Measurements from ENCODE around the gene CBFB.

CBFB gene

DNA sequence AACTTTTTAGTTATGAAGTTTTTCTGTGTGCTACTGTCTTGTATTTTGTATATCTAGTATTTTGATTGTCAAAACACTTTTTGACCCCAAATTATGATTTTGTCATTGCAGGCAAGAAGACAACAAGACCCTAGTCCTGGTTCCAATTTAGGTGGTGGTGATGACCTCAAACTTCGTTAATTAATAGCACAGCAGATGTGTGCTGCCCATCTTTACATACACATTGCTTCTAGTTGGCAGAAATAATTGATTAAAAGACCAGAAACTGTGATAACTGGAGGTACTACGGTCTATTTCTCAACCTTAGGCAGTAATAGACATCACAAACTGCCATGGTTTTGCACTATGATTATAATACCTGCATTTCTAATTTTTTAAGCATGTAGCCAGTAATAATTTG lies 69.7 kb downstream of the CBFB start:
- H3K27ac ChIP-seq: no peak overlapping the region
- TF ChIP-seq, protein P1, sequence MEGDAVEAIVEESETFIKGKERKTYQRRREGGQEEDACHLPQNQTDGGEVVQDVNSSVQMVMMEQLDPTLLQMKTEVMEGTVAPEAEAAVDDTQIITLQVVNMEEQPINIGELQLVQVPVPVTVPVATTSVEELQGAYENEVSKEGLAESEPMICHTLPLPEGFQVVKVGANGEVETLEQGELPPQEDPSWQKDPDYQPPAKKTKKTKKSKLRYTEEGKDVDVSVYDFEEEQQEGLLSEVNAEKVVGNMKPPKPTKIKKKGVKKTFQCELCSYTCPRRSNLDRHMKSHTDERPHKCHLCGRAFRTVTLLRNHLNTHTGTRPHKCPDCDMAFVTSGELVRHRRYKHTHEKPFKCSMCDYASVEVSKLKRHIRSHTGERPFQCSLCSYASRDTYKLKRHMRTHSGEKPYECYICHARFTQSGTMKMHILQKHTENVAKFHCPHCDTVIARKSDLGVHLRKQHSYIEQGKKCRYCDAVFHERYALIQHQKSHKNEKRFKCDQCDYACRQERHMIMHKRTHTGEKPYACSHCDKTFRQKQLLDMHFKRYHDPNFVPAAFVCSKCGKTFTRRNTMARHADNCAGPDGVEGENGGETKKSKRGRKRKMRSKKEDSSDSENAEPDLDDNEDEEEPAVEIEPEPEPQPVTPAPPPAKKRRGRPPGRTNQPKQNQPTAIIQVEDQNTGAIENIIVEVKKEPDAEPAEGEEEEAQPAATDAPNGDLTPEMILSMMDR (conservative IDR thresholded peaks at IDR 0.05): no peak
- no peak for TF ChIP-seq ZFX (IDR thresholded peaks at IDR 0.05)

DNA sequence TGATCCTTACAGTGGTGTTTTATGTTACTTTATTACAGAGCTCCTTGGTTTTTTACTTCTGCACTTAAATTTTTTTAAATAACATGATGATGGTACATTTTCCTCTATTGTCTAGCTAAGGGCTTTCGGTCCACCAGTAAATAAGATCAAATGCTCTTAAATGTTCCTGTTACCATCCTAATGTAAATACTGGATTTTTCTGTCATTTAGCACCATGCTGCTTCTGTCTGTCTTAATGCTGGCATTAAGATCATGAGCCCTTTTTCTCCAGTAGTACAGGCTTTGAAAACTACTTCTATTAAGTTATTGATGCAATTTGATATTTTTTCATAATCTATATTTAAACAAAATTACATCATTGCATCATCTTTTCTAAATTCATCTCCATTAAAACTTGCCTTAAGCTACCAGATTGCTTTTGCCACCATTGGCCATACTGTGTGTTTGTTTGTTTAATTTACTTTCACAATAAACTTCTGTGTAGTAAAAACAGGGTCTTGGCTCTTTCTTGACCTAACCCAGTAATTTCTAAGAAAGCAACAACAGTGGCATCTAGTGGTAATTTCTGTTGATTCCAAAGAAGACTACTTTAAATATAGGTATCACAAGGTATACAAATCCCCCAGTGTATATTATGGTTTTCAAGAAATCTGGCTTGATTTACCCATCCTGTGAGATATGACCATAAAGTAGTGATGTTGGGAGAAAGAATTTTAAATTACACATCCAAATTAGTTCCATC lies 71.8 kb downstream of the CBFB start:
- H3K27ac ChIP-seq: no peak overlapping the region
- TF ChIP-seq ZFX (IDR thresholded peaks at IDR 0.05): no peak
- TF ChIP-seq, protein P1 (conservative IDR thresholded peaks at IDR 0.05): peak; percentile 51

DNA sequence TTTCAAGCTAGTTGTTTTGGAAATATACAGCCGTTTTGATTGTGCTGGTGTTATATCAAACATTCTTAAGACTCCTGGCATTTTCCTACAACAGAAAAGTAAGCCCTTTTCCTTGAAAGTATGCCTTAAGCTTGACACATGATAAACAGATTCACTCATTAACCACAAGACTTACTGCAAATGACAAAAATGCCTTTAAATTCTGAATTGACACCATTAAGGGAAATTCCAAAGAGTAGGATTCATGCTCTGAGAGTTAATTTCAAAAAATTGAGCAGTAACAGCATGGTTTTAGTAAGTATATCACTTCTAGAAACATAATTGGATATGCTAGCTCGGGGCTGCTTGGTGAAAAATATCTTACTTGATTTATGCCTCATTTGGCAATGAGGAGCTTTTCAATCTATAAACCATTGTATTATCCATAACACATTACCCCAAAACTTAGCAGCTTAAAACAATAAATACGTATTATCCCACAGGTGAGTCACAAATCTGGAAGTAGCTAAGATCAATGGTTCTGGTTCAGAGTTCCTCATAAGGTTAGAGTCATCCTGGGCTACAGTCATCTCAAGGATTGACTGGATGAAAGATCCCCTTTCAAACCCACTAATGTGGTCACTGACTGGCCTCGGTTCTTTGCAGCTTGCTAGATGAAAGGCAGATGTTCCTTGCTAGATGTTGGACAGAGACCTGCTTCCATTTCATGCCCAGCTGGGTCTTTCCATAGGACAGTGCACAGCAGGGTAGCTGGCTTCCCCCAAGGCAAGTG lies 72.5 kb downstream of the CBFB start:
- TF ChIP-seq ZFX (IDR thresholded peaks at IDR 0.05): no peak
- TF ChIP-seq, protein P1 (conservative IDR thresholded peaks at IDR 0.05): peak; percentile 37

DNA sequence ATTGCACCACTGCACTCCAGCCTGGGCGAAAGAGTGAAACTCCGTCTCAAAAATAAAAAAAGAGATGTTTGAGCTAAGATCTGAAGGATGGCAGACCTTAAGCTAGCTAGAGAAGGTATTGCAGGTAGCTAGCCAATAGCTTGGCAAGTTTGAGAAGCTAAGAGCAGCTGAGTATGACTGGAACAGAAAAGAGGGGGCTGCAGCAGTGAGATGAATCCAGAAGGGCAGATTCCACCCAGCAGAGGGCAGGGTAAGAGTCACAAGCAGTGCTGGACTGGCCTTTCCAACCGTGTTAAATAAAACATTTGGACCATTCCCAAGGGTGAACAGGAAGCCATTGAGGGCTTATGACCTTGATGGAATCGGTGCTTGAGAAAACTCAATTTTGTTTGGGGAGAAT lies 75.1 kb downstream of the CBFB start:
- peak overlapping the region; percentile 55 for H3K27ac ChIP-seq
- no peak for TF ChIP-seq ZFX (IDR thresholded peaks at IDR 0.05)
- TF ChIP-seq, protein P1 (conservative IDR thresholded peaks at IDR 0.05): peak; percentile 58

More for the DNA sequence above, 72.5 kb downstream of the CBFB start:
- no peak overlapping the region for H3K27ac ChIP-seq

DNA sequence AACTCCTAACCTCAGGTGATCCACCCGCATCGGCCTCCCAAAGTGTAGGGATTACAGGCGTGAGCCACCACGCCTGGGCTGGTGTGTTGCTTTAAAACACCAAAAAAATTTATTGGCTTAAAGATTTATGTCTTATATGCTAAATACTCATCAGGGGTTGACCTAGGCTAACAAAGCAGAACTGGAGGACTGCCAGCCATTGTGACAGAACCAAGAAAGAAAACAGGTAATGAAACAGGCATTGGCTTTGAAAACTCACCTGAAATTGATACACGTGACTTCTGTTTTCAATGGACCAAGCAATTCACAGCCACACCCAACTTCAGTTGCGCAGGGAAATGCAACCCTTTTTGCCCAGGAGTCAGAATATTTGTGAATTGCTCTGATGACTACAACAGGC lies 75.9 kb downstream of the CBFB start:
- TF ChIP-seq ZFX (IDR thresholded peaks at IDR 0.05): no peak
- TF ChIP-seq, protein P1 (conservative IDR thresholded peaks at IDR 0.05): no peak
- H3K27ac ChIP-seq: peak overlapping the region; percentile 55

DNA sequence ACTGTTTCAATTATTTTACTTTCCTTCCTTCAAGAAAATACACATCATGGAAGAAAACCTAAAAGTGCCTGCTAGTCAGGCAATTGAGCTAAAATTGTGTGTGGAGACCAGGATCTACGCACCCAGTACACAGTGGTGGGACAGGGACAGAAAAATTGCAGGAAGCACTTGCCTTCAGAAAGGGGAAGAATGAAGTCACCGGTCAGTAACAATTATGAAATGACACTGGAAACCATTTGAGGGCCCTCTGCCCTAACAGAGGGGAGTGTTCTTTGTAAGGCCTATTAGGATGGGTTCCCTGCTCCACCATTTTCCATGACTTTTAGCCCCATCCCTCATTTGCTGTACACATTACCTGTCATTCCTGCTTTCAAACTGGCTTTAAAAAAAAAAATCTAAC lies 76.3 kb downstream of the CBFB start:
- peak overlapping the region; percentile 55; the same call in 1 of the 2 replicates for H3K27ac ChIP-seq
- TF ChIP-seq, protein P1 (conservative IDR thresholded peaks at IDR 0.05): no peak
- no peak for TF ChIP-seq ZFX (IDR thresholded peaks at IDR 0.05)

DNA sequence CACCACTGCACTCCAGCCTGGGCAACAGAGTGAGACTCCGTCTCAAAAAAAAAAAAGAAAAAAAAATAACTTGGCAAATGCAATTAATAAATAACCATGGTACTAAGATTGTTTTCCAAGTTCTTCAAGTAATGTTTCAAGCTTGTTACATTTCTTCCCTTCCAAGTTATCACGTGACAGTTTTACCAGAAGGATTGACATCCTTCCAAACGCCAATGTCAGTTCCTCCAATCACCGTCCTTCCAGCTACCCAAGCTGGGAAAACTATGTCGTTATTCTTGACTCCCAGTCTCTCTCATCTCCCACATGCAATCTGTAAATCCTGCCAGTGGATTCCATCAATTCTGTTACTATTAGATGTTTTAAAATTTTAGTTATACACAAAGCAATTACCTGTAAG lies 76.9 kb downstream of the CBFB start:
- H3K27ac ChIP-seq: no peak overlapping the region
- TF ChIP-seq, protein P1 (conservative IDR thresholded peaks at IDR 0.05): no peak

Measured in C4-2B (cell line).